Kidney capillary endothelial cell (primary cell): Measurements from ENCODE around the gene MYH16.
"Not testable (repeated sequence)": the region's sequence is repeated elsewhere in the genome, so short reads cannot be mapped to it uniquely, and the experiment has no call there.

ENCODE experiments used
- DNase-seq: peaks from one replicate; pipeline ENCODE4 v3.0.0-alpha.2; 2018; ENCODE audit warnings: low spot score

MYH16 gene

DNA sequence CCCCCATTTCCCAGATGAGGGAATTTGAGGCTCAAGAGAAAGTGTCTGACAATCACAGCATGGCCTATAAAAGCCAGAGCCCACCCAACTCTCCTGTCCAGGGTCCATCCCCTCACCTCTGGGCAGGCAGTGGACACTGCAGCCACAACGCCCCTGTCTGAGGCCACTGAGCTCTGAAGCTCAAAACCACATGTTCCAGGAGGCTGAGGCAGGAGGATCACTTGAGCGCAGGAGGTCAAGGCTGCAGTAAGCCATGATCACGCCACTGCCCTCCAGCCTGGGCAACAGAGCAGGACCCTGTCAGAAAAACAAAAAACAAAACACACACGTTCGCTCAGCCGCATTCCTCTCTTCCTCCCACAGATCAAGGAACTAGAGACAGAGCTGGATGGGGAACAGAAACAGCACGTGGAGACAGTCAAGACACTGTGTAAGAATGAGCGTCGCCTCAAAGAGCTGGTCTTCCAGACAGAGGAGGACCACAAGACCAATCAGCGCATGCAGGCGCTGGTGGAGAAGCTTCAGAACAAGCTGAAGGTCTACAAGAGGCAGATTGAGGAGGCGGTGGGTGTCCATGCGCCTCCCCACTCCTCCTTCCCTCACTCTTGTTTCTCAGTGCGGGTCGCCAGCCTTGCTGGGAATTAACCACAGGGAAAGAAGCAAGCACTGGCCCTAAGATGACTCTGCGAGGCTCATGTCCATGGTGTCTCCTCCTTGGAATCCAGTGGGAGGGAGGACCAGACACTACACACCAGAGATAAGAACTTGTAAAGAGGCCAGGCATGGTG lies 33.0 kb downstream of the MYH16 start:
- DNase-seq, result no peak

- no peak for DNase-seq
These were observed 35.9 kb downstream of the MYH16 start for GRCh38 chr7:99308461-99309074.

- DNase-seq, result no peak
These were observed 36.5 kb downstream of the MYH16 start for GRCh38 chr7:99309111-99309510.

DNA sequence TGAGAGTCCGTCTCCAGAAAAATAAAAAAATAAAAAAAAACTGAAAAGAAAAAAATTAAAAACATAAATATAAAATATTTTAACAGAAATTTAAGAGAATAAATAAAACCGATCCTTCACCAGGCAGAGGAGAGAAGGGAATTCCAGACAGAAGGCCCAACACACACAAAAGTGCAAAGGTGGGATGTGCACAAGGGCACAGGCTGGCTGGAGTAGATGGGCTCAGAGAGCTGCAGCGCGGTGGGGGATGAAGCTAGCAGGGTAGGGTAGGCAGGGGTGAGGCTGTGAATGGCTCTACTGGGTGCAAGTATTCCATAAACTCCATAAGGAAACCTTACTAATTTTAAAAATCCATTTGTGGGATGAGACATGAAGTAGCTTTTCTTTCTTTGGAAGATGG lies 37.4 kb downstream of the MYH16 start:
- no peak for DNase-seq

DNA sequence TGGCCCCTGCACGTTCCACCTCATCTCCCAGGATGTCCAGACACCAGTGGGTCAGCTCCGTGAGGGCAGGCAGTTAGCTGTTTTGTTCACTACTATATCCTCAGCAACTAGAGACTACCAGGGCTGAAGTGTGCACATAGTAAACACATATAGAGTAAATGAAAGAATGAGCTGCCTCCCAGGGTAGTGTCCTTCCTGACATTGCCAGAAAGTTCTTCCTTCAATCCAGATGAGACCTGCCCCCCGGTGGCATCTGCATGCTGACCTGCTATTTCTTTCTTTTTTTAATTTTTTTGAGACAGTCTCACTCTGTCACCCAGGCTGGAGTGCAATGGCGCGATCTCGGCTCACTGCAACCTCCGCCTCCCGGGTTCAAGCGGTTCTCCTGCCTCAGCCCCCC lies 39.1 kb downstream of the MYH16 start:
- DNase-seq, result no peak

DNA sequence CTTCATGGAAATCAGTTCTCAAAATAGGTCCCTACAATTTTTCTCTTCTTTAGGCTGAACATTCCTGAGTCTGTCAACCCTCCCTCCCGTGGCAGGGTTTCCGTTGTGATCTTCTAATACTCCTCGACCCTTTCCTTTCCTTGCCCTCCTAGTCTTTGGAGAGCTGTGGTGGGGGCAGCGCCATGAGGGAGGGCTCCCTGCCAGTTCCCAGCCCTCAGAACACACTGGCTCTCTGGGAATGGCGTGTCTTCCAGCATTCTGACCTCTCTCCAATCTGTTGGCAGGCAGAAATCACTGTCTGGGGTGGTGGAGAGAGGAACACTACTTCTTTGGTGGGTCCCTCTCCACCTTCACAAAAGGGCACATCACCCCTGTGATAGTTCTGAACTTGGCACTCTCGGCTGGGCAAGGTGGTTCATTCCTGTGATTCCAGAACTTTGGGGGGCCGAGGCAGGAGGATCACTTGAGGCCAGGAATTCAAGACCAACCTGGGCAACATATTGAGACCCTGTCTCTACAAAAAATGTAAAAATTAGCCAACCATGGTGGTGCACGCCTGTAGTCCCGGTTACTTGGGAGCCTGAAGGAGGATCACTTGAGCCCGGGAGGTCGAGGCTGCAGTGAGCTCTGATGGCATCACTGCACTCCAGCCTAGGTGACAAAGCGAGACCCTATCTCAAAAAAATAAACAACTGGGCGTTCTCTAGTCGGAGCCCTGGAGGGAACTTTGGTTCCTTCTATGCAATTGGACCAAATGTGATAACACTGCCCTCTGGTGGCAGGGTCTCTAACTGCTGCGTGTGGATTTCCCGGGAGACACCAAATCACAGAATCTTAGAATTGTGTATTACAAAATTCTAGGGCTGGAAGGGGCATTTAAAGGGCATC lies 39.9 kb downstream of the MYH16 start:
- DNase-seq, result peak; percentile 64

- DNase-seq, result no peak
These were observed 40.5 kb downstream of the MYH16 start for GRCh38 chr7:99313204-99313573.

DNA sequence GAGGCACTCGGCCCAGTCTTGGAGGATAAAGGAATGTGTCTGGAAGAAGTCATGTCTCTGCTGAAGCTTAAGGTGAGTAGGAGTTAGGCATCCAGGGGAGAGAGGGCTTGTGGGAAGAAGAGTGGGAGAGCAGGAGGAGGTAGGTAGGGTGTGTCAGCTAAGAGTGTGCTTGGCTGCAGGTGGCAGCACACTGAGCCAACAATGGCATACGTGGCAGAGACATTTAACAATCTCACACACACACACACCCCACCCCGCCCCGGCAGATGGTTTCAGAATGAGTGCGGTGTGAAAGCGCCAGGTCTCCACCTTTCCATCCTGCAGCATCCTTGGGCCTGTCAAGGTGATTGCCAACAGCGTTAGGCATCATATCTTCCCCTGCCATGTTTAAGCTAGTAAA lies 41.9 kb downstream of the MYH16 start:
- no peak for DNase-seq

DNA sequence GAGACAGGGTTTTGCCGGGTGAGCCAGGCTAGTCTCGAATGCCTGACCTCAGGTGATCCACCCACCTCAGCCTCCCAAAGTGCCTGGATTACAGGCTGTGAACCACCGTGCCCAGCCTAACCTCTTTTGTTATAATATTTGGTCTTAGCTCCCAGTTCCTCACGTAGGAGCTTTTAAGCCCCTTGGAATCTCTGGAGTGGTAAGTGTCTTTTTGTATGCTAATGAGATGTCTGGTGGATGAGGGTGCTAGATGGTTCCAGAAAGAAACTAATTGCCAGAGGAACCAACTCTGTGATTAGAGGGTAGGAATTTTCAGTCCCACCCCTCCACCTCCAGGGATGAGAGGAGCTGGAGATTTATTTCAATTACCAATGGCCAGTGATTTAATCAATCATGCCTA lies 47.7 kb downstream of the MYH16 start:
- DNase-seq, result no peak

DNA sequence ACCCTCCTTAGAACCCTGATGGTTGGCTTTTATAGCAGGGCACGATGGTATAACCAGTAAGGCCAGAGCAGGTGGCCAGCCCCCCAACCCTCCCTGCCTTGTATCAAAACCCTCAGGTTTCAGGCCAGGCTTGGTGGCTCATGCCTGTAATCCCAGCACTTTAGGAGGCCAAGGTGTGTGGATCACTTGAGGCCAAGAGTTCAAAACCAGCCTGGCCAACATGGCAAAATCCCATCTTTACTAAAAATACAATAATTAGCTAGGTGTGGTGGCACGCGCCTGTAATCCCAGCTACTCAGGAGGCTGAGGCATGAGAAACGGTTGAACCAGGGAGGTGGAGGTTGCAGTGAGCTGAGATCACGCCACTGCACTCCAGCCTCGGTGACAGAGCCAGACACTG lies 50.0 kb downstream of the MYH16 start:
- DNase-seq, result not testable (repeated sequence)

DNA sequence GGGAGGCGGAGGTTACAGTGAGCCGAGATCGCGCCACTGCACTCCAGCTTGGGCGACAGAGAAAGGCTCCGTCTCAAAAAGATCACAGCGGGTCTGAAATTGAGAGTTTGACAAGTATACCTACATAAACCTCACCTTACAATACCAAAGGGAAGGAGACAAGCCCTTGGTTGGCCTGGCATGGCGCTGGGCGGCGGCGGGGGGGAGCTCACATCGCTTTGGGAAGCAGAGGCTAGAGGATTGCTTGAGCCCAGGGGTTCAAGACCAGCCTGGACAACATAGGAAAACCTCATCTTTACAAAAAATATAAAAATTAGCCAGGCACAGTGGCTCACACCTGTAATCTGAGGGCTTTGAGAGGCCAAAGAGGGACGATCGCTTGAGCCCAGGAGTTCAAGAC lies 51.9 kb downstream of the MYH16 start:
- DNase-seq, result no peak

DNA sequence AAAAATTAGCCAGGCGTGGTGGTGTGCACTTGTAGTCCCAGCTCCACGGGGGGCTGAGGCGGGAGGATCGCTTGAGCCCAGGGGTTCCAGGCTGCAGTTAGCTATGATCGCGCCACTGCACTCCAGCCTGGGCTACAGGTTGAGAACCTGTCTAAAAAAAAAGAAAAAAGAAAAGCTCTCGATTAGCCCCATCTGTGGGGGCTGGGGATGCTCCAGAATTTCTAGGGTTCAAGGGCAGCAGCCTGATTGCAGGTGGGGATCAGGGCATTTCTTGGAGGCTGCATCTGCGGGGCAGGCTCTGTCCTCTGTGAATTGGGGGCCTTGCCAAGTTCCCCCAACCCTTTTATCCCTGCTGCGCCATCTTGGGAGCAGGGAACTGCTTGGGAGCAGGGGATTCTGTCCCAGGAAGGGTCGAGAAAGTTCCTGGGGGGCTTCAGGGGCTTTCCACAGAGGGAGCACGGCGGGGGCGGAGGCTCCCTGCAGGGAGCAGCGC lies 52.4 kb downstream of the MYH16 start:
- DNase-seq, result no peak

DNA sequence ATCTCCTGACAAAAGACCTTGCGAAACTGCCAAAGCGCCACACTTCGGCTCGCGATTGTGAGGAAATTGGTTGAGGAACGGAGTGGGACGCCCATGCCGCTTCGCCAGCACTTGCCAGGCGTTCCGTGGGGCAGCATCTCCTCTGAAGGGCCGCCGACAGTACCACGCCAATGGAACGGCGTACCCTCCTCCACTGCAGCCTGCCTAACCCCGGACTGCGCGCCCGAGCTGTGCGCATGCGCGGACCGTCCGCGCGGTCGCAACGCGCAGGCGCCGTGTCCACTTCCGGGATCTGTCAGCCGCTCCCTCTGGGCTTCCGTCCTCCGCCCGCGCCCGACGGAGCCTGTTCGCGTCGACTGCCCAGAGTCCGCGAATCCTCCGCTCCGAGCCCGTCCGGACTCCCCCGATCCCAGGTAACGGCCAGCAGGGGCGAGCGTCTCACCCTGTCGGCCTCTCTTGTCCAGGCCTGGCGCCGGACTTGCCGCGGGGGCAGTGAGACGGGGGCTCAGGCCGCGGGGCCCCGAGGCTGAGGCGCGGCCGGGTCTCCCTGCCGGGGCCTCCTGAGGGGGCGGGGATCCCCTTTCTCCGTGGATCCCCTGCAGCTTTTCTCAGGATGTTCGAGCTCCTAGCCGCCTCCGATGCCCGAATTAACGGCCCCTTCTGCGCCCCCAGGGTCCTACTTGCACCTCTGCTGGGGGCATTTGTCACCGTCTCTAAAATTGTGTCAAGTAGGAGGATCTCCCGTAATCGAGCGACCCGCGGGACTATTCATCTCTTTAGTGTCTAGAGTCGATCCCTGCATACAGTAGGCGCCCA lies 53.2 kb downstream of the MYH16 start, which contains the start of gene ARPC1A:
ARPC1A (plus strand) TSS at position 307 of the 816 bp plus-strand sequence. CDS start 7,456 bp downstream, outside the sequence.
- DNase-seq, result peak; percentile 95

DNA sequence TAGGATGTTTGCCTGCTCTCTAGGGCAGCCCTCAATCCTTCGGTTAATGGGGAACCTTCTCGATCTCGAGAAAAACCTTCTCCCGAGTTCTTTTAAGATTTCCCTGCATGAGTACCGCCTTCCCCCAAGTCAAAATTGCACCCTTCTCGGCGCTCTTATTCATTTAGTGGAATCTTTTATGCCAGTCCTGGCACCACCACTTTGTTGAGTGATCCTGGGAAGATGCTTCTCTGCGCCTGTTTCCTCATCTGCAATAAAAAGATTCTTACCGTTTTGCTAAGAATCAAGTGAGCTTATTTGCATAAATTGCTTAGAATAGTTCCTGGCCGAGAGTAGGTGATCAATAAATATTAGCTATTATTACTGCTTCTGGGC lies 53.8 kb downstream of the MYH16 start:
- DNase-seq, result no peak

GRCh38 chr7:99330314-99330961 lies 57.8 kb downstream of the MYH16 start:
- DNase-seq, result peak; percentile 86

GRCh38 chr7:99331002-99331401 lies 58.4 kb downstream of the MYH16 start:
- DNase-seq, result no peak

- no peak for DNase-seq
These were observed 67.0 kb downstream of the MYH16 start for GRCh38 chr7:99339595-99339994.

DNA sequence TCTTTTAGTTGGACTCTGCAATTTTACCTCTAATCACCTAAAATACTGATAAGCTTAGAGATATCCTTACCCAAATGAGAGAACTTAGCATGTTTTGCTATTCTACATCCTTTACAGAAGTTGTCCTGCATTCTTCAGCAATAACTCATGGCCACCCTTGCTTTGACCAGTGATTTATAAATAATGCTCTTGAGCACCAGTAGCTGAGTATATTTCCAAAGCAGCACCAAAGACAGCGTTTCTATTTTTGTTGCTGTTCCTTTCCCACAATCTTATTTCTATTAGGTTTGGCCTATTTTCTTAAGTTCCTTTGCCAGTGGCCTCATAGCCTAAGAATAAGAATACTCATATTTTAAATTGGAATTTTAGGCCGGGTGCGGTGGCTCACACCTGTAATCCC lies 68.0 kb downstream of the MYH16 start:
- no peak for DNase-seq

GRCh38 chr7:99344061-99344647 lies 71.5 kb downstream of the MYH16 start:
- DNase-seq, result no peak

GRCh38 chr7:99350641-99351040 lies 78.0 kb downstream of the MYH16 start:
- DNase-seq, result not testable (repeated sequence)

GRCh38 chr7:99352247-99352646 lies 79.6 kb downstream of the MYH16 start:
- no peak for DNase-seq
